A673 (cell line): ENCODE results near the gene SMOC2.

Experiments
- EZH2 ChIP-seq: fragments of 200-600 bp; sonication (generic); IDR thresholded peaks from 2 replicates; pipeline ENCODE4 v1.6.1; 2017; ENCODE audit warnings: borderline replicate concordance, low read depth, mild to moderate bottlenecking, mixed read lengths, antibody characterized with exemption, low read length; ENCODE audit not compliant: poor library complexity, severe bottlenecking
- TF ChIP-seq, protein P1 (sequence below): fragments of 300-800, 200-600 bp; sonication (generic); conservative IDR thresholded peaks from 2 replicates; pipeline ENCODE4 v1.5.1; 2017; ENCODE audit warnings: low read depth, mild to moderate bottlenecking, antibody characterized with exemption, low read length, moderate library complexity, mixed read lengths

DNA sequence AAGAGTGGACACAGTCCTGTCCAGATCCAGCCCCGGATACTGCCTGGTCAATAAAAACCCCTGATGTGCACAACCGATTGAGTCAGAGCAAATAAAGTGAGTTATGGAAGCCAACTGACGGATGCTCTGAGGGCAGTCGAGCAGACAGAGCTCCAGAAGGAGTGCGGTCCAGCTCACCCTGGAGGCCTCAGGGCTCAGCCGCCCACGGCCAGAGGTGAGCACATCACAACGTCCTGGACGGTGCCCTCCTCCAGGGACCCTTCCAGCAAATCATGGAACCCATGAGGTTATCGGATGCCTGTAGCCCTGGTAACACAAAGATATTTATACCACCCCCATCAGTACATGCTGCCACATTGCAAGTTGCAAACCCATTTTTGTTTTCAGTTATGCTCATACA lies 44.0 kb upstream of the SMOC2 start:
- TF ChIP-seq EZH2: no peak
- TF ChIP-seq, protein P1, sequence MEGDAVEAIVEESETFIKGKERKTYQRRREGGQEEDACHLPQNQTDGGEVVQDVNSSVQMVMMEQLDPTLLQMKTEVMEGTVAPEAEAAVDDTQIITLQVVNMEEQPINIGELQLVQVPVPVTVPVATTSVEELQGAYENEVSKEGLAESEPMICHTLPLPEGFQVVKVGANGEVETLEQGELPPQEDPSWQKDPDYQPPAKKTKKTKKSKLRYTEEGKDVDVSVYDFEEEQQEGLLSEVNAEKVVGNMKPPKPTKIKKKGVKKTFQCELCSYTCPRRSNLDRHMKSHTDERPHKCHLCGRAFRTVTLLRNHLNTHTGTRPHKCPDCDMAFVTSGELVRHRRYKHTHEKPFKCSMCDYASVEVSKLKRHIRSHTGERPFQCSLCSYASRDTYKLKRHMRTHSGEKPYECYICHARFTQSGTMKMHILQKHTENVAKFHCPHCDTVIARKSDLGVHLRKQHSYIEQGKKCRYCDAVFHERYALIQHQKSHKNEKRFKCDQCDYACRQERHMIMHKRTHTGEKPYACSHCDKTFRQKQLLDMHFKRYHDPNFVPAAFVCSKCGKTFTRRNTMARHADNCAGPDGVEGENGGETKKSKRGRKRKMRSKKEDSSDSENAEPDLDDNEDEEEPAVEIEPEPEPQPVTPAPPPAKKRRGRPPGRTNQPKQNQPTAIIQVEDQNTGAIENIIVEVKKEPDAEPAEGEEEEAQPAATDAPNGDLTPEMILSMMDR: no peak
